Measurements from ENCODE around the gene NRG3.

The NRG3 gene

DNA sequence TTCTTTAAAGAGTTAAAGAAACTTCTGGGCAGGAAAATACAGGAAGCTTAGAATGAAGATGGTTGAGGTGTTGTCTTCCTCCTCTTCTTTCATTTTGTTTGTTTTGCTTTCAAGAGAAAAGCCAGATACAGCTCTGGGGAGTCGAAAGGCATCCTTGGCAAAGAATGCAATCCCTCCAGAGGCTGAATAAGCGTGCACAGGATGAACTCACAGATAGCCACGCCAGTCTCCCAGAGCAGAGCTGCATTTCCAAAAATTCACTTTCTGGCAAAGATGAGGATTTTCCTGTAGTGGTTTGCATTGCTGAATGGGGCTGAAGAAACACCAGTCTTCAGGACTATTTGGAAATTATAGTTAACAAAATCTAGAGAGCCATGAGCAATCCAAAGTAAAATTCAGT is 336.4 kb downstream of the NRG3 start:
- TF ChIP-seq EZH2 (IDR thresholded peaks at IDR 0.05; ENCODE audit: borderline replicate concordance, low read length), result no peak
- TF ChIP-seq, protein P1, sequence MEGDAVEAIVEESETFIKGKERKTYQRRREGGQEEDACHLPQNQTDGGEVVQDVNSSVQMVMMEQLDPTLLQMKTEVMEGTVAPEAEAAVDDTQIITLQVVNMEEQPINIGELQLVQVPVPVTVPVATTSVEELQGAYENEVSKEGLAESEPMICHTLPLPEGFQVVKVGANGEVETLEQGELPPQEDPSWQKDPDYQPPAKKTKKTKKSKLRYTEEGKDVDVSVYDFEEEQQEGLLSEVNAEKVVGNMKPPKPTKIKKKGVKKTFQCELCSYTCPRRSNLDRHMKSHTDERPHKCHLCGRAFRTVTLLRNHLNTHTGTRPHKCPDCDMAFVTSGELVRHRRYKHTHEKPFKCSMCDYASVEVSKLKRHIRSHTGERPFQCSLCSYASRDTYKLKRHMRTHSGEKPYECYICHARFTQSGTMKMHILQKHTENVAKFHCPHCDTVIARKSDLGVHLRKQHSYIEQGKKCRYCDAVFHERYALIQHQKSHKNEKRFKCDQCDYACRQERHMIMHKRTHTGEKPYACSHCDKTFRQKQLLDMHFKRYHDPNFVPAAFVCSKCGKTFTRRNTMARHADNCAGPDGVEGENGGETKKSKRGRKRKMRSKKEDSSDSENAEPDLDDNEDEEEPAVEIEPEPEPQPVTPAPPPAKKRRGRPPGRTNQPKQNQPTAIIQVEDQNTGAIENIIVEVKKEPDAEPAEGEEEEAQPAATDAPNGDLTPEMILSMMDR (IDR thresholded peaks at IDR 0.05; ENCODE audit: low read length), result no peak
- Histone ChIP-seq H3F3A (ENCODE audit: insufficient read depth, low read length) (no peaks in the 10 kb centered on the region), H3K4me1 (ENCODE audit: insufficient read depth, low read length, severe bottlenecking) (peaks cover 49% of the 10 kb centered on the region), H3K36me3 (ENCODE audit: insufficient read depth, low read length) (no peaks in the 10 kb centered on the region), H3K9me2 (ENCODE audit: low read depth, low read length) (no peaks in the 10 kb centered on the region), H3K27ac (ENCODE audit: low read depth, low read length, poor library complexity, severe bottlenecking) (no peak overlapping the region), H3K9ac (ENCODE audit: low read length) (0 out of 2 replicates have a peak overlapping the region, but pooled peaks have one; percentile 1), H3K27me3 (ENCODE audit: insufficient read depth, low read length) (no peaks in the 10 kb centered on the region), H3K9me3 (ENCODE audit: low read length) (no peaks in the 10 kb centered on the region), H2AFZ (ENCODE audit: low read length) (peak overlapping the region; percentile 35; the same call in 1 of the 2 replicates), H3K4me2 (ENCODE audit: low read length) (peak overlapping the region; percentile 12; the same call in 1 of the 2 replicates), H4K20me1 (ENCODE audit: insufficient read depth, low read length) (no peaks in the 10 kb centered on the region), H3K4me3 (ENCODE audit: low read depth, low read length, poor library complexity, severe bottlenecking) (no peak overlapping the region), H3K79me2 (ENCODE audit: insufficient read depth, low read length) (no peaks in the 10 kb centered on the region)

DNA sequence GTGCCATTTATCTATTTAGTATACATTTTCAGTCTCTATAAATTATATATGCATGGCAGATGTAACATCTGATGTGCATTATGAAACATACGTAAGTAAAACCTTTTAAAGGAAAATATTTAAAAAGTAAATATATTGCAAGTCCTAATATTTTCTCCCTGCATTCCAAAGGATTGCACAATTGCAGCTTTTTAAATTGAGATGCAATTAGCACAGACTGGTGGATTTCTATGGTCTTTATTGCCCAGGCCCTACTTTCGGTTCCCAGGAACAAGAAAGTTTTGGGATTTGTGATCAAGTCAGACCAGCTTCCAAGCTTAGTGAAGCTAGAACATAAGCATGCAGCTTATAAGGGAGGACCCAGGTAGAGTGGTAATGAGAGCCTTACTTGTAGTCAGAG is 337.8 kb downstream of the NRG3 start:
- H3K4me2 ChIP-seq (ENCODE audit: low read length), result no peak overlapping the region
- H3K4me1 ChIP-seq (ENCODE audit: insufficient read depth, low read length, severe bottlenecking), result peaks cover 62% of the 10 kb centered on the region
- no peak for TF ChIP-seq EZH2 (IDR thresholded peaks at IDR 0.05; ENCODE audit: borderline replicate concordance, low read length)
- TF ChIP-seq, protein P1 (IDR thresholded peaks at IDR 0.05; ENCODE audit: low read length), result no peak
- no peaks in the 10 kb centered on the region for H3K79me2 ChIP-seq (ENCODE audit: insufficient read depth, low read length)
- no peaks in the 10 kb centered on the region for H4K20me1 ChIP-seq (ENCODE audit: insufficient read depth, low read length)
- no peak overlapping the region for H3K4me3 ChIP-seq (ENCODE audit: low read depth, low read length, poor library complexity, severe bottlenecking)
- 0 out of 2 replicates have a peak, but pooled peaks cover 2% of the 10 kb centered on the region for H3F3A ChIP-seq (ENCODE audit: insufficient read depth, low read length)
- H3K9me2 ChIP-seq (ENCODE audit: low read depth, low read length), result no peaks in the 10 kb centered on the region
- no peak overlapping the region for H3K9ac ChIP-seq (ENCODE audit: low read length)
- peak overlapping the region; percentile 11 for H3K27ac ChIP-seq (ENCODE audit: low read depth, low read length, poor library complexity, severe bottlenecking)
- no peaks in the 10 kb centered on the region for H3K36me3 ChIP-seq (ENCODE audit: insufficient read depth, low read length)
- no peaks in the 10 kb centered on the region for H3K27me3 ChIP-seq (ENCODE audit: insufficient read depth, low read length)
- H3K9me3 ChIP-seq (ENCODE audit: low read length), result no peaks in the 10 kb centered on the region
- no peak overlapping the region for H2AFZ ChIP-seq (ENCODE audit: low read length)

DNA sequence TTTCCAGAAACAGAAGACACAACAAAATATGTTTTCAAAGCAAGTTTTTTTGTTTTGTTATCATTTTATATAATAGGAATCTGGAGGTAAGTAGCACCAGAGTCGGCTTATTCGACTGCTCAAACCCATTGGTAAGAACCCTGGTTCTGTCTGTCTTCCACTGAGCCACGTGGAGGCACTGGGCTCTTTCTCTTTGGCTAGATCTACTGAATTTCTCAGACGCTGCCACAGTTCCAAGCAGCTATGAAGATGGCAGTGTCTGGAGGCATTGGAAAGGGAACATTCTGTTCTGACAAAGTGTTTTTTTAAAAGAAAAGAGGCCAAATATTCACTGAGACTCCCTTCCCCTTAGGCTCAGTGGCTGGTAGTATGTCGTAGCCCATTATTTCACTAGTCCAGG is 338.8 kb downstream of the NRG3 start:
- H3K4me3 ChIP-seq (ENCODE audit: low read depth, low read length, poor library complexity, severe bottlenecking), result no peak overlapping the region
- no peaks in the 10 kb centered on the region for H3K9me3 ChIP-seq (ENCODE audit: low read length)
- TF ChIP-seq EZH2 (IDR thresholded peaks at IDR 0.05; ENCODE audit: borderline replicate concordance, low read length), result no peak
- TF ChIP-seq, protein P1 (IDR thresholded peaks at IDR 0.05; ENCODE audit: low read length), result peak; percentile 56
- no peak overlapping the region for H3K9ac ChIP-seq (ENCODE audit: low read length)
- H3K36me3 ChIP-seq (ENCODE audit: insufficient read depth, low read length), result no peaks in the 10 kb centered on the region
- H3K27ac ChIP-seq (ENCODE audit: low read depth, low read length, poor library complexity, severe bottlenecking), result peak overlapping the region; percentile 30
- H4K20me1 ChIP-seq (ENCODE audit: insufficient read depth, low read length), result no peaks in the 10 kb centered on the region
- peaks cover 64% of the 10 kb centered on the region for H3K4me1 ChIP-seq (ENCODE audit: insufficient read depth, low read length, severe bottlenecking)
- no peaks in the 10 kb centered on the region for H3K27me3 ChIP-seq (ENCODE audit: insufficient read depth, low read length)
- 0 out of 2 replicates have a peak, but pooled peaks cover 2% of the 10 kb centered on the region for H3F3A ChIP-seq (ENCODE audit: insufficient read depth, low read length)
- no peaks in the 10 kb centered on the region for H3K9me2 ChIP-seq (ENCODE audit: low read depth, low read length)
- peak overlapping the region; percentile 2; the same call in 1 of the 2 replicates for H3K4me2 ChIP-seq (ENCODE audit: low read length)
- H2AFZ ChIP-seq (ENCODE audit: low read length), result peak overlapping the region; percentile 23; the same call in 1 of the 2 replicates
- H3K79me2 ChIP-seq (ENCODE audit: insufficient read depth, low read length), result no peaks in the 10 kb centered on the region
